Duodenal mucosa (tissue), 2 donors: ENCODE data around the gene GLT6D1.

ENCODE experiments used
- H3K27ac ChIP-seq: one replicate; pipeline ENCODE4 v1.7.0; 2013; ENCODE audit warnings: low read depth, low read length
- H3K27me3 ChIP-seq, 2 donors: one replicate each; pipeline ENCODE4 v1.7.0; 2013; ENCODE audit warnings: low read length in 2 of 2, control low read depth in 1 of 2; ENCODE audit not compliant: insufficient read depth in 2 of 2, control insufficient read depth in 1 of 2
- H3K36me3 ChIP-seq, 2 donors: one replicate each; pipeline ENCODE4 v1.7.0; 2013; ENCODE audit warnings: low read length in 2 of 2, control low read depth in 1 of 2; ENCODE audit not compliant: insufficient read depth in 2 of 2, control insufficient read depth in 1 of 2
- H3K4me1 ChIP-seq, 2 donors: one replicate each; pipeline ENCODE4 v1.7.0; 2013; ENCODE audit warnings: low read length in 2 of 2, control low read depth in 1 of 2; ENCODE audit not compliant: insufficient read depth in 2 of 2, control insufficient read depth in 1 of 2
- H3K4me3 ChIP-seq, 2 donors: one replicate each; pipeline ENCODE4 v1.7.0; 2013; ENCODE audit warnings: low read length in 2 of 2, low read depth in 1 of 2
- H3K9ac ChIP-seq, 2 donors: one replicate each; pipeline ENCODE4 v1.7.0; 2013; ENCODE audit warnings: low read length in 2 of 2, low read depth in 1 of 2
- H3K9me3 ChIP-seq, 2 donors: one replicate each; pipeline ENCODE4 v1.7.0; 2013; ENCODE audit warnings: low read length in 2 of 2, control low read depth in 1 of 2; ENCODE audit not compliant: control insufficient read depth in 1 of 2

The GLT6D1 gene

GRCh38 chr9:135665795-135666189 lies 26.5 kb upstream of the GLT6D1 start:
- Histone ChIP-seq H3K9me3 (no peaks in the 10 kb centered on the region), H3K27ac (no peak overlapping the region), H3K36me3 (no peaks in the 10 kb centered on the region), H3K27me3 (no peaks in the 10 kb centered on the region), H3K9ac (no peak overlapping the region), H3K4me1 (no peaks in the 10 kb centered on the region), H3K4me3 (no peak overlapping the region)

- H3K9me3 ChIP-seq, result no peaks in the 10 kb centered on the region
- no peaks in the 10 kb centered on the region for H3K4me1 ChIP-seq
- H3K27me3 ChIP-seq, result no peaks in the 10 kb centered on the region
- H3K27ac ChIP-seq, result no peak overlapping the region
- H3K9ac ChIP-seq, result no peak overlapping the region
- H3K4me3 ChIP-seq, result no peak overlapping the region
- no peaks in the 10 kb centered on the region for H3K36me3 ChIP-seq
Observed at GRCh38 chr9:135664801-135665794, 25.8 kb upstream of the GLT6D1 start.

GRCh38 chr9:135664266-135664665 lies 24.9 kb upstream of the GLT6D1 start:
- no peak overlapping the region for H3K9ac ChIP-seq
- no peaks in the 10 kb centered on the region for H3K27me3 ChIP-seq
- H3K9me3 ChIP-seq, result no peaks in the 10 kb centered on the region
- no peak overlapping the region for H3K4me3 ChIP-seq
- no peaks in the 10 kb centered on the region for H3K36me3 ChIP-seq
- no peak overlapping the region for H3K27ac ChIP-seq
- no peaks in the 10 kb centered on the region for H3K4me1 ChIP-seq

- Histone ChIP-seq H3K4me1 (no peaks in the 10 kb centered on the region), H3K36me3 (no peaks in the 10 kb centered on the region), H3K27me3 (no peaks in the 10 kb centered on the region), H3K4me3 (no peak overlapping the region), H3K9ac (no peak overlapping the region), H3K27ac (no peak overlapping the region), H3K9me3 (no peaks in the 10 kb centered on the region)
Observed at GRCh38 chr9:135663857-135664256, 24.5 kb upstream of the GLT6D1 start.

GRCh38 chr9:135663451-135663770 lies 24.1 kb upstream of the GLT6D1 start:
- Histone ChIP-seq H3K27me3 (no peaks in the 10 kb centered on the region), H3K36me3 (no peaks in the 10 kb centered on the region), H3K4me3 (no peak overlapping the region), H3K27ac (no peak overlapping the region), H3K9ac (no peak overlapping the region), H3K4me1 (no peaks in the 10 kb centered on the region), H3K9me3 (no peaks in the 10 kb centered on the region)

GRCh38 chr9:135662758-135663450 lies 23.6 kb upstream of the GLT6D1 start, which contains the start of gene LCN9:
LCN9 (plus strand) TSS chr9:135663309; CDS start chr9:135663322, 13 bp downstream.
- no peaks in the 10 kb centered on the region for H3K9me3 ChIP-seq
- no peaks in the 10 kb centered on the region for H3K36me3 ChIP-seq
- no peak within 1 kb of the TSS for H3K4me3 ChIP-seq
- H3K9ac ChIP-seq, result no peak within 1 kb of the TSS
- no peaks in the 10 kb centered on the region for H3K27me3 ChIP-seq
- no peaks in the 10 kb centered on the region for H3K4me1 ChIP-seq
- H3K27ac ChIP-seq, result no peak within 1 kb of the TSS

GRCh38 chr9:135661816-135662560 lies 22.6 kb upstream of the GLT6D1 start:
- Histone ChIP-seq H3K9me3 (no peaks in the 10 kb centered on the region), H3K9ac (no peak overlapping the region), H3K27me3 (no peaks in the 10 kb centered on the region), H3K36me3 (no peaks in the 10 kb centered on the region), H3K4me1 (no peaks in the 10 kb centered on the region), H3K4me3 (no peak overlapping the region), H3K27ac (no peak overlapping the region)

GRCh38 chr9:135660407-135660806 lies 21.1 kb upstream of the GLT6D1 start:
- Histone ChIP-seq H3K9ac (no peak overlapping the region), H3K36me3 (no peaks in the 10 kb centered on the region), H3K4me3 (no peak overlapping the region), H3K27me3 (no peaks in the 10 kb centered on the region), H3K4me1 (no peaks in the 10 kb centered on the region), H3K27ac (no peak overlapping the region), H3K9me3 (no peaks in the 10 kb centered on the region)

GRCh38 chr9:135659252-135659651 lies 19.9 kb upstream of the GLT6D1 start:
- Histone ChIP-seq H3K9ac (no peak overlapping the region), H3K36me3 (no peaks in the 10 kb centered on the region), H3K9me3 (no peaks in the 10 kb centered on the region), H3K4me1 (no peaks in the 10 kb centered on the region), H3K27ac (no peak overlapping the region), H3K27me3 (no peaks in the 10 kb centered on the region), H3K4me3 (no peak overlapping the region)

- no peak overlapping the region for H3K4me3 ChIP-seq
- no peaks in the 10 kb centered on the region for H3K27me3 ChIP-seq
- no peaks in the 10 kb centered on the region for H3K4me1 ChIP-seq
- H3K9ac ChIP-seq, result no peak overlapping the region
- no peaks in the 10 kb centered on the region for H3K9me3 ChIP-seq
- H3K36me3 ChIP-seq, result no peaks in the 10 kb centered on the region
- no peak overlapping the region for H3K27ac ChIP-seq
Observed at GRCh38 chr9:135657416-135657815, 18.1 kb upstream of the GLT6D1 start.
